Activated naive CD4-positive, alpha-beta T cell treated with anti-CD3 and anti-CD28 coated beads, Interleukin-2, amount 50 U/mL, for 24 hours (primary cell): ENCODE results near the gene SLCO3A1.
"Not testable (repeated sequence)": the region's sequence is repeated elsewhere in the genome, so short reads cannot be mapped to it uniquely, and the experiment has no call there.

ENCODE experiments used
- H3K27ac Mint-ChIP-seq: one replicate; pipeline ENCODE4 v1.8.0; 2021; ENCODE audit warnings: mild to moderate bottlenecking, mixed read lengths
- H3K27me3 Mint-ChIP-seq: one replicate; pipeline ENCODE4 v1.8.0; 2021; ENCODE audit warnings: mixed read lengths
- H3K36me3 Mint-ChIP-seq: one replicate; pipeline ENCODE4 v1.8.0; 2021; ENCODE audit warnings: mixed read lengths
- H3K4me1 Mint-ChIP-seq: one replicate; pipeline ENCODE4 v1.8.0; 2021; ENCODE audit warnings: mixed read lengths
- H3K4me3 Mint-ChIP-seq: one replicate; pipeline ENCODE4 v1.8.0; 2021; ENCODE audit warnings: mild to moderate bottlenecking, mixed read lengths
- H3K9me3 Mint-ChIP-seq: one replicate; pipeline ENCODE4 v1.8.0; 2021; ENCODE audit warnings: mixed read lengths

Gene SLCO3A1

DNA sequence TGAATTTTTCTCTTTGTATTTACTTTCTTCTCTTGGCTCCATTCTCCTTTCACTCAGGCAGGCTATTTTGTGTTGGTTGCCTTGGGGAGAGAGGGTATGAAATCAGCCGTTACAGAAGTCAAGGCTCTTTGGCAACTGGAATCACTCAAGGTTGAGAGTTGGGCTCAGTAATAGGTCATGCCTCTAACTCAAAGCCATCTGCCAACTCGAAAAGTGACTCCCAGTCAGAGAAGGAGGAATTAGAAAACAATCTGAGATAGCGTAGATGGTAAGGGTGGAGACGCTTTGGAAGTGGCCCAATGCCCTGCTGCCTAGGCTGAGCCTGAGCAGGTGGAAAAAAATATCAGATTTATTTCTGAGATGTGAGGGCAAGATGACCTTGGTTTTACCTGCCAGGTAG lies 334.5 kb downstream of the SLCO3A1 start:
- H3K27ac Mint-ChIP-seq: no peak overlapping the region
- H3K36me3 Mint-ChIP-seq: no peaks in the 10 kb centered on the region
- H3K27me3 Mint-ChIP-seq: peaks cover 4% of the 10 kb centered on the region
- no peaks in the 10 kb centered on the region for H3K9me3 Mint-ChIP-seq
- H3K4me1 Mint-ChIP-seq: no peaks in the 10 kb centered on the region
- H3K4me3 Mint-ChIP-seq: no peak overlapping the region

DNA sequence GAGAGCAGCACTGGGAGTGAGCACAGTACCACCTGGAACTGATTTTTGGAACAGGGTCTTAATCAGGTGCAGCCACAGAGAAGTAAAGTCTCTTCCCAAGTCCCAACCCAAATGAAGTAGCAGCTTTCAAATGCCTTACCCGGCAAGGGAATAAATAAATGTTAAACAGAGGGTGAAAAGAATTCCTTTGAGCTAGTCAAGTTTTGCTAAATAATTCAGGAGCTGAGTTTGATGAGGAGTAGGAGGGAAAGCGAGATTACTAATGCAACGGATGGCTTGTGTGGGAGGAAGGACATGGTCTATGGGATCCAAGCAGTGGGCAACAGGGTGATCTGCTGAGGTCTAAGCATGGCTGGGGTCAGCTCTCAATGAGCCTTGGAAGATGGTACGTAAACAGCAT lies 335.7 kb downstream of the SLCO3A1 start:
- Mint-ChIP-seq H3K27me3 (peaks cover 4% of the 10 kb centered on the region), H3K4me3 (no peak overlapping the region), H3K9me3 (no peaks in the 10 kb centered on the region), H3K4me1 (no peaks in the 10 kb centered on the region), H3K27ac (no peak overlapping the region), H3K36me3 (no peaks in the 10 kb centered on the region)

GRCh38 chr15:92195241-92195640 lies 341.7 kb downstream of the SLCO3A1 start:
- H3K9me3 Mint-ChIP-seq: no peaks in the 10 kb centered on the region
- H3K27me3 Mint-ChIP-seq: no peaks in the 10 kb centered on the region
- no peak overlapping the region for H3K27ac Mint-ChIP-seq
- no peaks in the 10 kb centered on the region for H3K36me3 Mint-ChIP-seq
- H3K4me3 Mint-ChIP-seq: no peak overlapping the region
- no peaks in the 10 kb centered on the region for H3K4me1 Mint-ChIP-seq

GRCh38 chr15:92196342-92196741 lies 342.8 kb downstream of the SLCO3A1 start:
- Mint-ChIP-seq H3K4me3 (no peak overlapping the region), H3K27ac (no peak overlapping the region), H3K27me3 (peaks cover 1% of the 10 kb centered on the region), H3K36me3 (no peaks in the 10 kb centered on the region), H3K9me3 (no peaks in the 10 kb centered on the region), H3K4me1 (no peaks in the 10 kb centered on the region)

DNA sequence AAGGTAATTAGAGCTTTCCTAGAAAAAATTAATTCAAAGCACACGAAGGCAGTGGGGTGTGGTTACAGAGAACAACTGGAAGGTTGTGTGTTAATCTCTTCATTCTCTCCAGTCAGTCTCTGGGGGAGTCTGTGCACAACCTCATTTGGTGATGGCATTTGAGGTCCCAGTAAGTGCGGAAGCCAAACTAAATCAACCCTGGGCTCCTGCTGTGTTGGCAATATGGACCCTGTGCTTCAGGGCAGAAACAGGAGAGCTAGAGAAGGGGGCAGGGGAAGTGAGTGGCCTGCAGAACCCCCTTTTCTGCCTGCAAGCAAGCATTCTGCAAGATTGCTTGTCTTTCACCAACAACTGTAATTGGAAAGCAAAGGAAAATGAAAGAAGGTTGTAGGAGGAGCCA lies 344.2 kb downstream of the SLCO3A1 start:
- peaks cover 1% of the 10 kb centered on the region for H3K27me3 Mint-ChIP-seq
- H3K4me3 Mint-ChIP-seq: no peak overlapping the region
- H3K36me3 Mint-ChIP-seq: no peaks in the 10 kb centered on the region
- no peaks in the 10 kb centered on the region for H3K4me1 Mint-ChIP-seq
- no peak overlapping the region for H3K27ac Mint-ChIP-seq
- no peaks in the 10 kb centered on the region for H3K9me3 Mint-ChIP-seq

GRCh38 chr15:92200891-92201290 lies 347.4 kb downstream of the SLCO3A1 start:
- Mint-ChIP-seq H3K9me3 (peaks cover 4% of the 10 kb centered on the region), H3K27me3 (peaks cover 4% of the 10 kb centered on the region), H3K4me1 (no peaks in the 10 kb centered on the region), H3K4me3 (no peak overlapping the region), H3K27ac (no peak overlapping the region), H3K36me3 (no peaks in the 10 kb centered on the region)

- Mint-ChIP-seq H3K4me3 (no peak overlapping the region), H3K36me3 (no peaks in the 10 kb centered on the region), H3K9me3 (peaks cover 4% of the 10 kb centered on the region), H3K4me1 (no peaks in the 10 kb centered on the region), H3K27me3 (peaks cover 13% of the 10 kb centered on the region), H3K27ac (no peak overlapping the region)
Measured at GRCh38 chr15:92205255-92205739, 351.8 kb downstream of the SLCO3A1 start.

DNA sequence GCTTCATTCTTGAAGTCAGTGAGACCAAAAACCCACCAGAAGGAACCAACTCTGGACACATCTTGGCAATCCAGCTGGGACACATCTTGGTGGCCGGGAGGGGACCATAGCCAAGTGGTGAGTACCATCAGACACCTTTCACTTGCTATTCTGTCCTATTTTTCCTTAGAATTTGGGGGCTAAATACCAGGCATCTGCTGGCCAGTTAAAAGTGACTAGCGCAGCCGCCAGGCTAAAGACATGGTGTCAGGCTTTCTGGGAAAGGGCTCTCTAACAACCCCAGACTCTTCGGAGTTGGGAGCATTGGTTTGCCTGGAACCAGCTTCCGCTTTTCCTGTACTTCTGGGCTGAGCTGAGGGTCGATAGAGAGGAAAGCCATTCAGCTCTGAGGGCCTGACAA lies 354.1 kb downstream of the SLCO3A1 start:
- H3K27me3 Mint-ChIP-seq: peaks cover 11% of the 10 kb centered on the region
- not testable (repeated sequence) for H3K27ac Mint-ChIP-seq, H3K4me3 Mint-ChIP-seq, H3K36me3 Mint-ChIP-seq, H3K4me1 Mint-ChIP-seq, H3K9me3 Mint-ChIP-seq
